NCI-H2196 (cell line): ENCODE results near the gene FNDC7.
"Not testable (repeated sequence)": the region's sequence is repeated elsewhere in the genome, so short reads cannot be mapped to it uniquely, and the experiment has no call there.

Source experiments
- DNase-seq: peaks from one replicate; lab custom pipeline; 2025; ENCODE audit not compliant: unreplicated experiment; lab: John Stamatoyannopoulos, UW

Gene FNDC7

GRCh38 chr1:108712606-108713150 lies at the start of gene FNDC7:
Gene FNDC7 (plus strand): TSS chr1:108712908. CDS start chr1:108712934, 26 bp downstream.
- DNase-seq, result no peak

DNA sequence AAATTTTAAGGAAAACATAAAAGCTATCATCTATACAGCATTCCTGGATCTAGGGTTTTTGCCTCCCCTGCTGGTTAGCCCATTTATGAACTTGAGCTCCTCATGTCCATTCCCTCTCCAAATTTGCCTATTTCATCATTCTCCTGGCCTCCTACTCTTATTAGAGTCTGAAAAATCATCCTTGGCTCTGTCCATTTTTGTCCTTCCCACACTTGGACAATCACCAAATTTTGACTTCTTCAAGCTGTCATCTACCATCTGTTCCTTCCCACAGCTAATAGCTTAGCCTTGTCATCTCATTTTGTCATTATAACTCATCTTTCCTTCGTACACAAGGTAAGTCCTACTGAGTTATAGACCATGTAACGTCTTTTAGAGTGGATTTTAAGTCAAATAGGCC lies 49.6 kb upstream of the FNDC7 start:
- no peak for DNase-seq

- DNase-seq, result no peak
Measured at GRCh38 chr1:108664481-108664880, 48.2 kb upstream of the FNDC7 start.

DNA sequence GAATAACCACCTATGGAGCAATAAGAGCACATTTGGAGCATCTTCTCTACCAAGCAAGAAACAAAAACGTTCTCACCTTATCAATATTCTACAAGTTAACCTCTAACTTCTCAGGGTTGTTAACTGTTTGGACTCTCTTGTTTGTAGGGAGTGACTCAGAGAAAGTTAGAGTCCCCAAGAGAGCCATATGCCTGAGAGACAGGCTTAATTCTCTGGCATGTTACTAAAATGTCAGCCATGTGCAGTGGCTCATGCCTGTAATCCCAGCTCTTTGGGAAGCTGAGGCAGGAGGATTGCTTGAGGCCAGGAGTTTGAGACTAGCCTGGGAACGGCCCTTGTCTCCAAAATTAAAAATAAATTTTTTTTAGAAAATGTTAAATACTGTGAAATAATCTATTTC lies 47.6 kb upstream of the FNDC7 start:
- DNase-seq, result no peak

DNA sequence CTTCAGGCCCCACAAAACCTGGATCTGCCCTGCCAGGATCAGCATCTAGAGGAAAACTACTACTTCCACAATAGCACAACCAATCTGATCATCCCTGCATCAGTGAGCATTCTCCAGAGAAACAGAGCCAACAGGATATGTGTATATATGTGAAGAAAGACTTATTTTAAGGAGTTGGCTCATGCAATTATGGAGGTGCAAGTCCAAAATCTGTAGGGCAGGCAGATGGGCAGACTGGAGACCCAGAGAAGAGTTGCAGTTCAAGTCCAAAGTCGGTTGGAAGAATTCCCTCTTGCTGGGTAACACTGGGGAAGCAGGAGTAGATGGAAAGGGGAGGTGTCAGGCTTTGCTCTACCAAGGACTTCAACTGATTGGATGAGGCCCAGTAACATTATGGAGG lies 46.9 kb upstream of the FNDC7 start:
- DNase-seq, result no peak

DNA sequence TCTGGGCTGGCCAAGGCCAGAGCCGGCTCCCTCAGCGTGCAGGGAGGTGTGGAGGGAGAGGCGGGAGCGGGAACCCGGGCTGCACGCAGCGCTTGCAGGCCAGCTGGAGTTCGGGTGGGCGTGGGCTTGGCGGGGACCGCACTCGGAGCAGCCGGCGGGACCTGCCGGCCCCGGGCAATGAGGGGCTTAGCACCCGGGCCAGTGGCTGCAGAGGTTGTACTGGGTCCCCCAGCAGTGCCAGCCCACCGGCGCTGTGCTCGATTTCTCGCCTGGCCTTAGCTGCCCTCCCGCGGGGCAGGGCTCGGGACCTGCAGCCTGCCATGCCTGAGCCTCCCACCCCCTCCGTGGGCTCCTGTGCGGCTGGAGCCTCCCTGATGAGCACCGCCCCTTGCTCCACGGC lies 45.3 kb upstream of the FNDC7 start:
- not testable (repeated sequence) for DNase-seq

- DNase-seq, result no peak
Measured at GRCh38 chr1:108668777-108669176, 43.9 kb upstream of the FNDC7 start.

DNA sequence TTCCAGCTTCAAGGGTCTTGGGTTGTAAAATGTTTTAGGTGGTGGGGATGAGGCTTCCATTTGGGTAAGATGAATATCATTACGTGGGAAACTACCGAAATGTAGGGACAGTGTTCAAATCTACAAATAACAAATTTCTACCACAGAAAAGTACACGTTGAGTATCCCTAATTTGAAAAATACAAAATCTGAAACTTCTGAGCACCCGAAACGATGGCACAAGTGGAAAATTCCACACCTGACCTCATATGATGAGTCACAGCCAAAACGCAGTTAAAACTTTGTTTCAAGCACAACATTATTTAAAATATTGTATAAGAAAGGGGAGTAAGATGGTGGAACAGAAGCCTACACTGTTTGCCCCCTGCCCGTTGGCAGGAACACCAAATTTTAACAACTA lies 43.0 kb upstream of the FNDC7 start:
- DNase-seq, result no peak

DNA sequence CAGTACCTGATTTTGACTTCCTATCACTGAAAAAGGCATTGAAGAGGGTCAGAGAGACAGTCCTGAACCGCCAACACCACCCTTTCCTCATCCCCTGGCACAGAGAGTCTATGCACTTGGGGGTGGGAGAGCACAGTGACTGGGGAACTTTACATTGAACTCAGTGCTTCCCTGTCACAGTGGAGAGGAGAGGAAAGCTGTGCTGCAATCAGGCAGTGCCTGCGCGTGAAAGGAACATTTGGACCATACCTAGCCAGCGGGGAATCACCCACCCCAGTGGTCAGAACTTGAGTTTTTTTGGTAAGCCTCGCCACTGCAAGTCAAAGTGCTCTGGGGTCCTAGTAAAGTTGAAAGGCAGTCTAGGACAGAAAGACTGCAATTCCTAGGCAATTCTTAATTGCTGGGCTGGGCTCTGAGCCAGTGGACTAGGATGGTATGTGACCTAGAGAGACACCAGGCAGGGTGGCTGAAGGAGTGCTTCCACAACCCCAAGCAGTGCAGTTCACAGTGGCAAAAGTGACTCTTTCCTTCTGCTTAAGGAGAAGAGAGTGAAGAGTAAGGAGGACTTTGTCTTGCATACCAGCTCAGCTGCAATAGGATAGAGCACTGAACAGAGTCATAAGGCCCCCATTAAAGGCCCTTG lies 42.5 kb upstream of the FNDC7 start:
- no peak for DNase-seq

DNA sequence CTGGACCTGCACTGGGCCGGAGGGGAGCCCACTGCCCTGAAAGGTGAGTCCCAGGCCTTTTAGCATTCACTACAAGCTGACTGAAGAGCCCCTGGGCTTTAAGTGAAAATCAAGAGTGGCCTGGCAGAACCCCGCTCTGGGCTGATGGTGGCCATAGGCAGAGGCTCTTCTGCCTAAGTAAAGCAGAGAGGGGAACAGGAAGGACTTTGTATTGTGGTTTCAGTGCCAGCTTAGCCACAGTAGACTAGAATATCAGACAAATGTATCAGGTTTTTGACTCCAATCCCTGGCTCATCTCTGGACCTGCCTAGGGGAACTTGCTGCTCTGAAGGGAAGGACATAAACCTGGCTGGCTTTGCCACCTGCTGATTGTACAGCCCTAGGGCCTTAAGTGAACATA lies 41.6 kb upstream of the FNDC7 start:
- DNase-seq, result no peak

DNA sequence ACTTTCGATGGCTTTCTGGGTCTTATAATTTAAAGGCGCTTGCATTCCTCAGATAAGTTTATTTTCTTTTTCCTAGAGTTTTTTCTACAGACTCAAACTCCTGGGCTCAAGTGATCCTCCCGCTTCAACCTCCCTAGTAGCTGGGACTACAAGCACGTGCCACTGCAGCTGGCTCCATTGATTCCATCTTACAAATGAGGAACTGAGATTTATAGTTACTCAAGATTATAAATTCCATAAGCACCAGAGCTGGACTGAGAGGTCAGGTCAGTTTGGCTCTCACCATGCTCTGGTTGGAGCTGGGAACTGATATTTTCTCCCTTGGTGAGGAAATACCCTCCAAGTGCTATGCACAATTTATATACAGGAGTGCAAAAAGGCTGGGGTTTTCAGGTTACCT lies 34.0 kb upstream of the FNDC7 start:
- no peak for DNase-seq

DNA sequence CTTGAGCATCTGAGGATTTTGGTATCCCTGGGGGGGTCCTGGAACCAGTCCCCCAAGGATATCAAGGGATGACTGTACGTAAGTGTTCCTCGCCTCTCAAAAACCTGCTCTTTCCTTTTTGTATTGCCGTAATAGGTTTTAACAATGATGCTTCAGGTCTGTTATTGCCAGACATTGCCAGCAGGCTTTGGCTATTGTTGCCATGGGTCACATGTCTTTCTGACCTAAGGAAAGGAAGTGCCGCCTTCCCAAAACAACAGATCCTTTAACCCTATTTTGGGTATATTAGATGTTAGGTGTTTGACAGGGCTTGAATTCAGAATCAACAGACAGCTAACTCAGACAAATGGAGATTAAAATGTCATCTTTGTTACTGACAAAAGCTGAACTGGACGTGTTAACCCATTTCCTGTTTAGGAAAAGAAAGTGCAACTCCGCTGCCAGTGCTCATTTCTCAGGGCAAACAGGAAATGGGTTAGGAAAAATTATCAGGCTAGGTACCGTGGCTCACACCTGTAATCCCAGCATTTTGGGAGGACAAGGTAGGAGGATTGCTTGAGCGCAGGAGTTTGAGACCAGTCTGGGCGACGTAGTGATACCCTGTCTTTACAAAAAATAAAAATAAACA lies 33.0 kb upstream of the FNDC7 start:
- DNase-seq, result no peak

GRCh38 chr1:108681701-108682100 lies 31.0 kb upstream of the FNDC7 start:
- DNase-seq, result not testable (repeated sequence)

DNA sequence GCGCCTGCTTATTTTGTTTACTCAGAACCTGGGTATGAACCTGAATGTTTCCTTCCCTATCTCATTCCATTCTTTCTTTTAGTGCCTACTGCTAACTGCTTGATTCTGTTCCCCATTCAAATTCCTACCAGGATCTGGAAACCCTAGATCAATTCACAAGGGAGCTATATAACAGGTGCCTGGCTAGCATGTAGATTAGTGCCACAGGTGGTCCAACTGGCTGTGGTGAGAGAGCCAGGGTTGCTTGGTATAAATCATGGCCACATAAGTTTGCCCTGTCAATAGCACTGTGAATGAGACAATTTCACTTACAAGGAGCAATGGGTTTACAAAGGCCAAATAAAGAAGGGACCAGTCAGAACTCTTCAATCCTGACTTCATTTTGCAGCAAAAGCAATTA lies 27.2 kb upstream of the FNDC7 start:
- no peak for DNase-seq

- no peak for DNase-seq
Measured at GRCh38 chr1:108686614-108687313, 25.9 kb upstream of the FNDC7 start.

DNA sequence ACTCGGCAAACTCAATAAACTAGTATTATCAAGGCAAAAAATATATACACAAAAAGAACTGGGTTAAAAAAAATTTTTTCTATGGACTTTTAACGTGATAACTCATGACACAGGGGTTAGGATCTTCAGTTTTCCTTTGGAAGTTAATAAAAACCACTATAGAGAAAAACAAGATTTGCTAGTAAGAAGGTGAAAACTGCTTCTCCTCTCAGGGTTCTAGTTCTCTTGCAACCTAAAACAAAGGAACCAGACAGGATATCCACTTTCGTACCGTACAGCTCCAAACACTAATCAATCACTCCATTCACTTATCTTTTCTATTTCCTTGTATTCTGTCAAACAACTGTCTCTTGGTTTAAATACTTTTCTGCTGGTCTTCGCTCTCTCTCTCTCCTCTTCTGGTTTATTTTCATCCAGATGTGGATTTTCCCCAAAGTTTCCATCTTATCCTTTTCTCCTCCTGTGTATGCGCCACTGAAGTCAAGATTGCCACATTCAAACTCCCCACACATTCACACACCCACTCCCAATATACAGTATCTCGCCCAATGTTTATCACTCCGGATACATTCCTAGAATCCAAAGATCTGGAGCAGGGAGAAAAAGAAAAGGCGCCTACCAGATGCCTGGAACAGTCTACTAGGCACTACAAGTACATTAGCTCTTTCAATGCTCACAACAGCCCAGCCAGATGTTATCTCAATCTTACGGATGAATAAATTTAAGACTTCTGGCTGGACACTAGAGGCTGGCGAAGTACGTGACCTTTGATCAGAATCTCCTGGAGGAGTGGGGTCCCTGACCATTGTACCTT lies 21.4 kb upstream of the FNDC7 start:
- DNase-seq, result peak; percentile 37

- peak; percentile 92 for DNase-seq
Measured at GRCh38 chr1:108691942-108692723, 20.6 kb upstream of the FNDC7 start, which contains the start of gene PRPF38B. Gene PRPF38B (plus strand): TSS chr1:108692310. CDS start chr1:108692592, 282 bp downstream.

GRCh38 chr1:108692724-108693655 lies 19.7 kb upstream of the FNDC7 start:
- peak; percentile 45 for DNase-seq

- no peak for DNase-seq
Measured at GRCh38 chr1:108695535-108695934, 17.2 kb upstream of the FNDC7 start.
